Measurements from ENCODE around the gene SCRN2.

The SCRN2 gene

DNA sequence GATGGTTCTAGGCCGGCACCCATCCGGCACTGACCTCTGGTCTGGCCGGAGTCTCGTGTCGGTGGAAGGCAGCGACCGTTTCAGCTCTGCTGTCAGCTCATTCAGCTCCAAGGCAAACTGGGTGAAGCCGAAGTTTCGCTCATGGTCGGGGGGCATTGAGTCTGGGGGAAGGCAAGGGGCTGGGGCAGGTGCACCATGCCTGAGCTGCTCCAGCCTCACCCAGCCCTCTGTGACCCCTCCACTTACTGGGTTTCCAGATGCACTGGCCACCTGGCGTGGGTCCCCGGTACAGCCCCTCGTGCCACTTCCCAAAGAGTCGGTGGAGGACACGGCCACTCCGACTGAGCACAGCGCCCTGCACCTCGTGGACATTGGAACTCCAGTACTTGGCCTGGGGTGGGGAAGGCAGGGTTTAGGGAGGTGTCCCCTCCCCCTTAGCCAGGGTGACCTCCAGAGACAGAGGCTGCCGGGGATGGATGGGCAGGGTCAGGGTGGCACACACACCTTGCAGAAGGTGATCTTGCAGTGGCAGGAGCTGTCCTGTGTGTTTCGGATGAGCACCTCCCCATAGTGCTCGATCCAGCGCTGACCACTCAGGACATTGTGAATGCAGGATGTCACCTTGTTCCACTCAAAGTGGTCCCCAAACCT, 32.1 kb downstream of the SCRN2 start:
- H3K4me3 ChIP-seq (ENCODE audit: low read depth, low read length) = no peak overlapping the region
- TF ChIP-seq, protein P1, sequence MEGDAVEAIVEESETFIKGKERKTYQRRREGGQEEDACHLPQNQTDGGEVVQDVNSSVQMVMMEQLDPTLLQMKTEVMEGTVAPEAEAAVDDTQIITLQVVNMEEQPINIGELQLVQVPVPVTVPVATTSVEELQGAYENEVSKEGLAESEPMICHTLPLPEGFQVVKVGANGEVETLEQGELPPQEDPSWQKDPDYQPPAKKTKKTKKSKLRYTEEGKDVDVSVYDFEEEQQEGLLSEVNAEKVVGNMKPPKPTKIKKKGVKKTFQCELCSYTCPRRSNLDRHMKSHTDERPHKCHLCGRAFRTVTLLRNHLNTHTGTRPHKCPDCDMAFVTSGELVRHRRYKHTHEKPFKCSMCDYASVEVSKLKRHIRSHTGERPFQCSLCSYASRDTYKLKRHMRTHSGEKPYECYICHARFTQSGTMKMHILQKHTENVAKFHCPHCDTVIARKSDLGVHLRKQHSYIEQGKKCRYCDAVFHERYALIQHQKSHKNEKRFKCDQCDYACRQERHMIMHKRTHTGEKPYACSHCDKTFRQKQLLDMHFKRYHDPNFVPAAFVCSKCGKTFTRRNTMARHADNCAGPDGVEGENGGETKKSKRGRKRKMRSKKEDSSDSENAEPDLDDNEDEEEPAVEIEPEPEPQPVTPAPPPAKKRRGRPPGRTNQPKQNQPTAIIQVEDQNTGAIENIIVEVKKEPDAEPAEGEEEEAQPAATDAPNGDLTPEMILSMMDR (IDR thresholded peaks at IDR 0.05; ENCODE audit: borderline replicate concordance, insufficient read depth, low read depth, low read length) = no peak

DNA sequence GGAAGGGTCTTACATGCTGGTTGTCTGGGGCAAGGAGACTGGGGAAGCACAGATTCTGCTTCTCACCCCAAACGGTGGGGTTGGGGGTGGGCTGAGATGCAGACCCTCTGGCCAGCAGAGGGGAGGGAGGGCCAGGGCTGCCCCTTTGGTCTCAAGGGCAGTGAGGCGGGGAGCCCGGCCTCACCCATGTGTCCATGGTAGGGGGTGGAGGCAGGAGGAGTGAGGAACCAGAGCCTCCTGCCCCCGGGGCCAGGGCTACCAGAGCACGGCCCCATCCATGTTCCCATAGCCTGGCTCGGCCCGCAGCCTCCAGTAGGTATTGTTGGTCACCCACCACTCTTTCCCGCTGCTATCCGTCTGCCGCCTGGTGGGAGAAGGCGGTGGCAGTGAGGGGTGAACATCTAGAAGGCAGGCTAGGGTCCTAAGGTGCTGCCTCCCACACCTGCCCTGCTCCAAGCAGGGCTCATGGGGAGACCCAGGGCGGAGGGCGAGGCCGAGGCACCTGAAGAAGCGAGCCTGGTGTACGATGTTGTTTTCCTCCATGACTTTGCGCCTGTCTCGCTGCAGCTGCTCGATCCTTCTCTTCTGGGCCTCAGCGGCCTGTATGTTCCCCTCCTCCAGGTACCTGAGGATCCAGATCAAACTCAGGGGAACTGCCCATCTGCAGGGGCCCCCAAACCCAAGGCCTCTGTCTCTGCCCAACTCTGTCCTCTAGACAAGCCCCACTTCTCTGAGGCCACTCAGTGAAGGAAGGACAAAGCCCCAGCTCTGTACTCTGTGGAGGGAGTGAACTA, 32.8 kb downstream of the SCRN2 start:
- TF ChIP-seq, protein P1 (IDR thresholded peaks at IDR 0.05; ENCODE audit: borderline replicate concordance, insufficient read depth, low read depth, low read length) = no peak
- no peak overlapping the region for H3K4me3 ChIP-seq (ENCODE audit: low read depth, low read length)

DNA sequence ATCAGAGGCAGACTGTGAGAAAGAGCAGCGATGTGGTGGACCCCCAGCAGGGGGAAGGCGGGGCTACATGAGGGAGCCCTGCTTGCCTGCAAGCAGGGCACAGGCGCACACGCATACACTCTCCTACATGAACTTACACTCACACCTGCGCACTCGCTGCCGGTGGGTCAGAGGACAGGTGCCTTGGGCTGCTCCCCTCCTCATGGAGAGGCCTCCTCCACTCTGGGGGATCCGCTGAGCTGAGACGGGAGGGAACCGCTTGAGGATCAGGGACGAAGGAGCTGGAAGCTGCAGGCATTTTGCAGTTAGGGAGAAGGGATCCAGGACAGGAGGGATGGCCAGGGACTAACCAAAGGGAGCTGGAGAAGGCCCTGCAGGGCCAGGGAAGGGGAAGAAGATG, 33.7 kb downstream of the SCRN2 start:
- TF ChIP-seq, protein P1 (IDR thresholded peaks at IDR 0.05; ENCODE audit: borderline replicate concordance, insufficient read depth, low read depth, low read length) = no peak
- no peak overlapping the region for H3K4me3 ChIP-seq (ENCODE audit: low read depth, low read length)

DNA sequence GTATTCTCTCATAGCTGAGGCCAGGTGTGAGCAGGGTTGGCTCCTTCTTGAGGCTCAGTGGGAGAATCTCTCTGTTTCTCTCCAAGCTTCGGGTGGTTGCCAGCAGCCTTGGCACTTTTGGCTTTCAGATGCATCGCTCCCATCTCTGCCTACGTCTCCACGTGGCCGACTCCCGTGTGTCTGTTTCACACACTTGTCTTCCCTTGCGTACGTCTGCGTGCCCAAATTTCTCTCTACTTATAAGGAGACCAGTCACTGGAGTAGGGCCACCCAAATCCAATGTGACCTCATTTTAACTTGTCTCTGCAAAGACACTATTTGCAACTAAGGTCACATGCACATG, 34.2 kb downstream of the SCRN2 start:
- TF ChIP-seq, protein P1 (IDR thresholded peaks at IDR 0.05; ENCODE audit: borderline replicate concordance, insufficient read depth, low read depth, low read length) = no peak
- H3K4me3 ChIP-seq (ENCODE audit: low read depth, low read length) = no peak overlapping the region

GRCh38 chr17:47806026-47806912, 34.8 kb downstream of the SCRN2 start:
- H3K4me3 ChIP-seq (ENCODE audit: low read depth, low read length) = no peak overlapping the region
- TF ChIP-seq, protein P1 (IDR thresholded peaks at IDR 0.05; ENCODE audit: borderline replicate concordance, insufficient read depth, low read depth, low read length) = no peak

DNA sequence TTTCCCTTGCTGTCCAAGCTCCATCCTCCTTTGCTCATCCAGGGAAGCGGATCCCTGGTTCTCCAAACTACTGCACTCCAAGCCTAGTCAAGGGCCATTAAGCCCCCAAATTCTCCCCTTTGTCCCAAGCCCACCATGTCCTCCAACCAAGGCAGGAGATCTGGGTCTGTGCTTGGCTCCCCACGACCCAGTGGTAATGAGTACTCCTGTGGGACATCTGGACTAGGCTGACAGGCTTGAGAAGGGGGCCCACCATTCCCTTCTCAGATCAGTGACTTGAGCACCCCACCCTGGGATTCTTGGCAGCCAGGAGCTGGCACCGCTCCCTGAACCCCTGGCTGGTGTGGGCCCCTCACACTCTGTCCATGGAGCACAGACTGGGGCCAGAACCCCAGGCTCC, 36.6 kb downstream of the SCRN2 start:
- H3K4me3 ChIP-seq (ENCODE audit: low read depth, low read length) = no peak overlapping the region
- TF ChIP-seq, protein P1 (IDR thresholded peaks at IDR 0.05; ENCODE audit: borderline replicate concordance, insufficient read depth, low read depth, low read length) = no peak

Data from GM12875 (cell line).